LNCaP clone FGC (cell line): ENCODE data around the gene NUSAP1.

Experiments
- DNase-seq: peaks from one replicate; pipeline ENCODE4 v3.0.0-alpha.2; 2011; ENCODE audit warnings: low read depth
- H3K4me3 ChIP-seq: 2 replicates; pipeline ENCODE4 v1.5.1; 2011; ENCODE audit warnings: mild to moderate bottlenecking, low read depth, low read length, control low read depth
- CTCF ChIP-seq: IDR thresholded peaks from 2 replicates; pipeline ENCODE4 v1.5.1; 2012; ENCODE audit warnings: mild to moderate bottlenecking; ENCODE audit not compliant: control insufficient read depth, insufficient read depth; ENCODE audit errors: extremely low read depth

The NUSAP1 gene

GRCh38 chr15:41429003-41429890 lies 96.6 kb downstream of the NUSAP1 start:
- no peak overlapping the region for H3K4me3 ChIP-seq
- TF ChIP-seq CTCF: no peak
- DNase-seq: no peak
